Measurements from ENCODE around the gene ZPBP. TPM values are rescaled to one million over a fixed set of nuclear protein-coding genes. Genes with fewer than 3 reads are reported as not detected.

Gene ZPBP
- total RNA-seq, 1 experiment from 2014 or later: not detected

GRCh38 chr7:50125766-50126165 is 32.7 kb upstream of the ZPBP start:
- no peak for TF ChIP-seq CTCF (conservative IDR thresholded peaks at IDR 0.05)

More at GRCh38 chr7:50125766-50126165, 32.7 kb upstream of the ZPBP start:
- H3K27me3 ChIP-seq (ENCODE audit: insufficient read depth, low read length): no peaks in the 10 kb centered on the region
- H3K23me2 ChIP-seq (ENCODE audit: insufficient read length, low read depth, low read length, poor library complexity, severe bottlenecking): no peaks in the 10 kb centered on the region
- H3T11ph ChIP-seq (ENCODE audit: low read length): no peak overlapping the region
- no peak overlapping the region for H3K4ac ChIP-seq (ENCODE audit: low read depth, low read length)
- no peak overlapping the region for H4K91ac ChIP-seq (ENCODE audit: insufficient read length, low read depth, low read length)
- H3K18ac ChIP-seq (ENCODE audit: insufficient read length, low read depth, low read length): no peak overlapping the region
- Mint-ChIP-seq H3K9me3 (no peaks in the 10 kb centered on the region; a peak in 2 of 5 replicates), H3K27ac (no peak overlapping the region), H3K4me1 (no peaks in the 10 kb centered on the region), H3K4me3 (no peak overlapping the region), H3K27me3 (ENCODE audit: low read depth) (no peaks in the 10 kb centered on the region), H3K36me3 (ENCODE audit: insufficient read depth in 1 of 3, low read depth in 3 of 3) (no peaks in the 10 kb centered on the region)
- H3K56ac ChIP-seq (ENCODE audit: insufficient read length, low read depth, low read length): no peak overlapping the region
- H3K4me1 ChIP-seq (ENCODE audit: insufficient read depth, low read length): no peaks in the 10 kb centered on the region
- no peak overlapping the region for H3K14ac ChIP-seq (ENCODE audit: insufficient read depth, low read length)
- H2AK5ac ChIP-seq (ENCODE audit: insufficient read length, low read length): no peak overlapping the region
- no peaks in the 10 kb centered on the region for H3K79me1 ChIP-seq (ENCODE audit: insufficient read depth, low read depth, low read length, poor library complexity, severe bottlenecking)
- no peak overlapping the region for H2BK12ac ChIP-seq (ENCODE audit: insufficient read length, low read depth, low read length)
- H2BK15ac ChIP-seq (ENCODE audit: low read depth, low read length): no peak overlapping the region
- WGBS (ENCODE audit: extremely low coverage, insufficient read length, low lambda C conversion rate): no CpG with 5 or more reads among the region's 1 CpG
- DNase-seq: no peak
- no peak overlapping the region for H2BK5ac ChIP-seq (ENCODE audit: insufficient read length, low read length)
- no peak overlapping the region for H2AFZ ChIP-seq (ENCODE audit: low read length)
- no peak overlapping the region for H4K5ac ChIP-seq (ENCODE audit: insufficient read length, low read depth, low read length)
- no peaks in the 10 kb centered on the region for H3K79me2 ChIP-seq (ENCODE audit: insufficient read depth, low read length)
- no peak overlapping the region for H2BK20ac ChIP-seq (ENCODE audit: low read depth, low read length, poor library complexity, severe bottlenecking)
- H3K9ac ChIP-seq (ENCODE audit: extremely low read depth, insufficient read length, low read length): no peak overlapping the region
- no peak overlapping the region for H4K8ac ChIP-seq (replicated peaks; ENCODE audit: insufficient read length, low read depth, low read length)
- no peaks in the 10 kb centered on the region for H4K20me1 ChIP-seq (ENCODE audit: control insufficient read depth, insufficient read depth, insufficient read length)
- no peak overlapping the region for H3K4me2 ChIP-seq (ENCODE audit: insufficient read depth, insufficient read length, low read length)
- no peak overlapping the region for H3K23ac ChIP-seq (ENCODE audit: insufficient read length, low read depth, low read length)
- H2BK120ac ChIP-seq (ENCODE audit: low read depth, low read length, poor library complexity, severe bottlenecking): no peak overlapping the region
- H3K9me3 ChIP-seq (ENCODE audit: control insufficient read depth, low read depth, low read length): no peaks in the 10 kb centered on the region
- no peak overlapping the region for H3K27ac ChIP-seq (ENCODE audit: insufficient read length, low read depth, low read length)

Data from H9 (cell line).